ENCODE results near the gene DAND5.
A peak's percentile ranks its signal among the peaks of the same experiment; 100 is the strongest.

DAND5 gene

DNA sequence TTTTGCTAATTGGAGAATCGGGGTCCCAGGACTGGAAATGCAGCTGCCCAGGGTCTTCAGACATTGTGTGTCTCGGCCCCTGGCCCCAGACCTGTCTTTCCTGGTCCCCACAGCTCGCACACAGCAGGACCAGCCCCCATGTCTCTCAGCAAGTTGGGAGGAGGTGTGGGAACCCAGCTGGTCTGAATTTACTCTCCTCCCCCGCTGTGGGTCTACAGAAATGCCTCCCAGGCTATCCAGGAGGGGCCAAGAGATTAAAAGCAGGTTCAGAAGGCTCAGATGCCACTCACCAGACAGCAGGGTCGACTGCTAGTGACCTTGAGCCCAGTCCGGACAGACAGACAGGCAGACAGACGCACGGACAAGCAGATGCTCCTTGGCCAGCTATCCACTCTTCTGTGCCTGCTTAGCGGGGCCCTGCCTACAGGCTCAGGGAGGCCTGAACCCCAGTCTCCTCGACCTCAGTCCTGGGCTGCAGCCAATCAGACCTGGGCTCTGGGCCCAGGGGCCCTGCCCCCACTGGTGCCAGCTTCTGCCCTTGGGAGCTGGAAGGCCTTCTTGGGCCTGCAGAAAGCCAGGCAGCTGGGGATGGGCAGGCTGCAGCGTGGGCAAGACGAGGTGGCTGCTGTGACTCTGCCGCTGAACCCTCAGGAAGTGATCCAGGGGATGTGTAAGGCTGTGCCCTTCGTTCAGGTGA, at the start of gene DAND5:
DAND5 (plus strand) TSS at position 285 of the 697 bp plus-strand sequence; CDS start at position 370, 85 bp downstream.
- TF ChIP-seq CTCF (IDR thresholded peaks at IDR 0.05; ENCODE audit: insufficient read depth, low read depth, low read length, missing control alignments), result no peak
- no peak within 1 kb of the TSS for H3K4me3 ChIP-seq (ENCODE audit: low read depth, low read length)
- DNase-seq (ENCODE audit: low read depth), result no peak

GRCh38 chr19:12921047-12921446, 48.3 kb upstream of the DAND5 start:
- DNase-seq (ENCODE audit: low read depth), result no peak
- TF ChIP-seq CTCF (IDR thresholded peaks at IDR 0.05; ENCODE audit: insufficient read depth, low read depth, low read length, missing control alignments), result no peak
- no peak overlapping the region for H3K4me3 ChIP-seq (ENCODE audit: low read depth, low read length)

DNA sequence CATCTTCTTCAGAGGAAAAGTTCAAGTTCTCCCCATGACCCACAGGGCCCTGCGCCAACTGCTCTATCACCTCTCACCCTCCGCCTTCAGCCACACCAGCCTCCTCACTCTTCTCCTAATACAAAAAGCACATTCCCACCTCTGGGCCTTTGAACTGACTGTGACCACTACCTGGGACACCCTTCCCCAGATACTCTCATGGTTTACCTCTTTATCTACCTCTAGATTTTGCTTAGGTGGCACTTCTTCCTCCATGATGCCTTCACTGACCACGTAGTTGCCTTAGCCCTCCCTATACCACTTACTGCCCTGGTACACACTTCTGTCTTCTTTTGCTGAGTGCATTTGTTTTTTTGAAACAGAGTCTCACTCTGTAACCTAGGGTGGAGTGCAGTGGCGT, 46.4 kb upstream of the DAND5 start:
- TF ChIP-seq CTCF (IDR thresholded peaks at IDR 0.05; ENCODE audit: insufficient read depth, low read depth, low read length, missing control alignments), result no peak

DNA sequence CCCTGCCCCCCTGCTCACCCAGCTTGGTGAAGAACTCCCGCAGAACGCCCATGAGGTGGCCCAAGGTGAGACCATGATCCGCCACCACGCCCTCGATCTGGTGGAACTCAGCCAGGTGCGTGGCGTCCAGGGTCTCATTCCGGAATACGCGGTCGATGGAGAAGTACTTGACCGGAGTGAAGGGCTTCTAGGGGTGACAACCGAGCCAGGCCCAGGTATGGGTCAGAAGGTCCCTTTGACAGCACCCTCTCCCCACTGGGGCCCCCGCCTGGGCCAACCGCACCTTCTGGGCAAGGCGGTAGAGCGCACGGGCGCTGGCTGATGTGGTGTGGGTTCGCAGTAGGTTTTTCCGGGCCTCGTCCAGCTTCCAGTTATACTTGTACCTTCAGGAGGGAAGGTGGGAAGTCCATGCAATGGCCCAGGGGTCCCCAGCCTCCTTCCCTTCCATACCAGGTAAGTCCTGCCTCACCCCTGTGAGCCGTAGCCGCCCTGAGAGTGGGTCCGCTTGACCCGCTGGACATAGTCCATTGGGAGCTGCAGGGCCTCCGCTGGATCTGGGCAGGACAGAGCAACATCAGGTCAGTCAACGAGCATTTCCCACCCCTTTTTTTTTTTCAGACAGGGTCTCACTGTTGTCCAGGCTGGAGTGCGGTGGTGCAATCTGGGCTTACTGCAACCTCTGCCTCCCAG, 44.6 kb upstream of the DAND5 start:
- no peak for TF ChIP-seq CTCF (IDR thresholded peaks at IDR 0.05; ENCODE audit: insufficient read depth, low read depth, low read length, missing control alignments)
- no peak for DNase-seq (ENCODE audit: low read depth)
- H3K4me3 ChIP-seq (ENCODE audit: low read depth, low read length), result no peak overlapping the region

More for the DNA sequence above, 46.4 kb upstream of the DAND5 start:
- H3K4me3 ChIP-seq (ENCODE audit: low read depth, low read length), result no peak overlapping the region
- no peak for DNase-seq (ENCODE audit: low read depth)

GRCh38 chr19:12930002-12930645, 39.3 kb upstream of the DAND5 start:
- TF ChIP-seq CTCF (IDR thresholded peaks at IDR 0.05; ENCODE audit: insufficient read depth, low read depth, low read length, missing control alignments), result no peak
- H3K4me3 ChIP-seq (ENCODE audit: low read depth, low read length), result no peak overlapping the region
- DNase-seq (ENCODE audit: low read depth), result no peak

DNA sequence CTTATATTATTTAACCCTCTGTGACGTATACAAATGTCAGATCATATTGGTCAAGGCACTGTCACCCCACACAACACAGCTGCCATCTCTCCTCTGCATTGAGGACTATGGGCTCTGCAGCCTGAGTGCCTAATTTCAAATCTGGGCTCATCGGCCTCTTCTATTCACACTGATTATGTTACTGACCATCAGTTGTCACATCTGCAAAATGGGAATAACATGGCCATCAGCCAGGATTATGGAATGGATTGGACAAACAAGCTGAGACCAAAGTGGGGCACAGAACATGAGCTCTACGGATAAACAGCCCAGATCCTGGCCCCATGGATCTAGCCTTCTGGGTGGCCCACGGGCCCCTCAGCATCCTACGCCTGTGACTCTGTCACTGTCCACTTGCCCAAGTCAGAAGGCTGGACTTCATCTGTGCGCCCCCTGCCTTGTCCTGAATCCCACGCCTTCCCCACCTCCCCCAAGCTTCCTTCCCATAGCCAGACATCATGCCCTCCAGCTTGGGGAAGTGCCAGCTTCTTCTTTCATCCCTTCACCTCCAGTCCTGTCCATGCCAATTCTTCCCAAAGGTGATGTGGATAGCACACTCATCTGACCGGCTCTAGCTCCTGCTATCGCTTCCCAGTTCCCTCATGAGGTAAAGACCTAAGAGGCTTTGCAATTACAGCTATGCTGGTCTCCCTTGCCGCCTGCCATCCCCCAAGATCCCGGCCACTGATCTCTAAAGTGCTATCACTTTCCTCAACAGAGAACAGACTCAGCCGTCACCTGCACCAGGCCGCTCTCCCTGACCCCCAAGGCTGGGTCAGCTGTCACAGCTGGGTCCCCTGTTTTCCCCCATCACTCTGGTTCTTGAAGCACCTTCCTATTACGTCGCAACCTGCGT, 36.7 kb upstream of the DAND5 start:
- no peak for DNase-seq (ENCODE audit: low read depth)
- peak overlapping the region; percentile 62 for H3K4me3 ChIP-seq (ENCODE audit: low read depth, low read length)
- TF ChIP-seq CTCF (IDR thresholded peaks at IDR 0.05; ENCODE audit: insufficient read depth, low read depth, low read length, missing control alignments), result no peak

All from GM12865 (cell line).